GM21360 (cell line): ENCODE measurements around the gene ADPRH.

Source experiments
- ATAC-seq: cut with Tn5 transposase; IDR thresholded peaks from one replicate; pipeline ENCODE4 v1.9.1; 2021; ENCODE audit warnings: mild to moderate bottlenecking, moderate library complexity; ENCODE audit not compliant: unreplicated experiment

ADPRH gene

DNA sequence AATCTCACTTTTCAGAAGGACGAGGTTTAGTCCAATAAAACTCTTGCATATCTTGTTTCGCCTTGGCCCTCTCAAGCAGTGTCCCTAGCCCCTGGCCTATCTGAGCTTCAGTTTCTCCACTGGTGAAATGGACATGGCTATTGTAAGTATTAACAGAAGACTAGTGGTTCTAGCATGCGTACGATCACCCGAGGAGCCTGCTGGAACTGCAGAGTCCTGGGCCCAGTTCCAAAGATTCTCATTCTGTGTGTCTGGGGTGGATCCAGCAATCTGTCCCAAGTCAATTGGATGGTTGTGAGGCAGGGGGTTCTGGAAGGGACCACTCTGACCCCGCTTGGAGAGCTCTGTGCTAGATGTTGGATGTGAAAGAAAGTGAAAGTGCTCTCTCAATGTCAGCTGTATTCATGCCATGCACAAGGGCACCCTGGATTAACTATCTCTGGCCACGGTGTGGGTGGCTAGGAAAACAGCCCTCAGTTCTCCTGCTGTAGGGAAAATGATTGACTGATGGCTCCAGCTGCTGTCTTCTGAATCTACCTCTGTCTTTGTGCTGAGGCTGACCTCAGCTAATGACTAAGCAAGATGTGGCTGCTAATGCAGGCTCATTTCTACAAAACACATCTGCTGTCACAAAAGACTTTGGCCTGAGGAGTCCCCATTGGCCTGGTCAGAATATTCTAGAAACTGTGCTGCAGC is 16.5 kb downstream of the ADPRH start:
- ATAC-seq: no peak

DNA sequence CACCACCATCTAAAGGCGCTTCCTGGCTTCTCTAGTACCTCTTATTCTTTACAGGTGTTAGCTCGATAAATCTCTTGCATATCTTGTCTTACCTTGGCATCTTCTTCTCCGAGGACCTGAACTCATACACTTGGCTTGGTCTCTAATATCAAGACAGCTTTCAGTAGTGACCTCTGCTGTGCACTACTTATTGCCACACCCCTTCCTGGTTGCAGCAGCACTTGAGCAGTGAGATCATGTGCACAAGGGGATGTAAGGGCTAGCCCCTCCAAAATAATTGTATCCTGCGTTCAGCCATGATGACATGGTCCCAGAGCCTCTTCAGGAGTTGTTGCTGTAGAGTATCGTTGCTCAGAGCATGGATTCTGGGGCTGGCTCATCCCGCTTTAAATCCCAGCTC is 17.1 kb downstream of the ADPRH start:
- ATAC-seq: no peak

DNA sequence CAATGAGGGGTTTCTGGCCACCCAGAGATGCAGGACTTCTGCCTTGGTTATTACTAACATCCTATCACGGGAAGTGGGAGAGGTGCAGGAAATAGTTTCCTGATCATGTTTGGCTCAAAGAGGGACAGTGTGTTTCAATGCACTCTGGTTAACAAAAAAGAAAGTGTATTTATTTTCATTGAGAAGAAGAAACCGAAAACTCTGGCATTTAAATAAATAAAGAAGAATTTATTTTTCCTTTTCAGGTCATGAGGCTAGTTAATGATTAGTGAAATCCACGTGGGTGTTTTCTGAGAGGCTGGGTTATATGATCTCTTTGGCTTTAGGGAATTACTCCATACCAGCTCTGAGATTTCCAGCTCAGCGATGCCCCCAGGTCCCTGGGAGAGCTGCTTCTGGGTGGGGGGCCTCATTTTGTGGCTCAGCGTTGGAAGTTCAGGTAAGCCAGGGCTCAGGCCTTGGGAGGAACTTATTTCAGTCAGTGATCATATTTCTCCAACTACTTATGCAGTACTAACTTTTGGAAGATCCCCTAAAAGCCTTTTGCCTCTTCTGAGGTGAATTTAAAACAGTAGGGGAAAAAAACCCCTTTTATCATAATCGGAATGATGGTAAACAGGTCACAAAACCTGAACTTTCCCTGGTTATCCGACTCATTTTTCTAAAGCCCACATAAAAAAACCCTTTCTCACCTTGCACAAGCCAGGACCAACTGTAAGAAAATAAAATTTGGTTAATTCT is 18.4 kb downstream of the ADPRH start, which contains the start of gene PLA1A:
TSS of gene PLA1A (plus strand) at position 338 of the 741 bp plus-strand sequence. CDS start at position 367, 29 bp downstream.
- no peak for ATAC-seq

DNA sequence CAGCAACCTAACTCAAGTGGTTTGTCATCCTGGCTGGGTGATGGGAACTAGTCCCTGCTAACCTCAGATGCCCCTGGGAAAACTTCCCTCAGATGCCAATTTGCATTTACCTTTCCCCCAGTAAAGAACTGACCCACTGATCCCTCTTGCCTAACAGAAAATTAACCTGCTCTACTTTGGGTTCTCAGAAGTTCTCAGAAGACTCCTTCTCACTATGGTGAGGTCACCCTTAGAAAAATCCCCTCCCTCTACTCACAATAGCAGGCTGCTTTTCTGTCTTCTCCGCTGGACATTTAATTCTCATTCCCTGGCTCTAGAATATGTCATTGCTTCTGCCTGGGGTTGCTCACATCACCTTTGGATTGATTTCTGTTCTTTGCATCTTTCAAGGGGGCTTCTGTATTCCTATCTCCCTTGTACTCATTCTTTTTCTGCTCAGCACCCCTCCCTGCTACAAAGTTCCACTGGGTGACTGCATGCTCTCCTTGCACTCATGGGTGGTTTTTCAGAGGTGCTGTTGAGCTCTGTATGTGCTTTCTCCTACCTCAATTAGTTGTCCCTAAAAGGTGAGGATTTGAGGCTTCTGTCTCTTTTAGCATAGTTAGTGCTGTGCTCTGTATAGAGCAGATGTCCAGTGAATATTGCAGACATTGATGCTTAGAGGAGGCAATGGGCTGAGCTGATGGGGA is 19.3 kb downstream of the ADPRH start:
- peak; percentile 42 for ATAC-seq

DNA sequence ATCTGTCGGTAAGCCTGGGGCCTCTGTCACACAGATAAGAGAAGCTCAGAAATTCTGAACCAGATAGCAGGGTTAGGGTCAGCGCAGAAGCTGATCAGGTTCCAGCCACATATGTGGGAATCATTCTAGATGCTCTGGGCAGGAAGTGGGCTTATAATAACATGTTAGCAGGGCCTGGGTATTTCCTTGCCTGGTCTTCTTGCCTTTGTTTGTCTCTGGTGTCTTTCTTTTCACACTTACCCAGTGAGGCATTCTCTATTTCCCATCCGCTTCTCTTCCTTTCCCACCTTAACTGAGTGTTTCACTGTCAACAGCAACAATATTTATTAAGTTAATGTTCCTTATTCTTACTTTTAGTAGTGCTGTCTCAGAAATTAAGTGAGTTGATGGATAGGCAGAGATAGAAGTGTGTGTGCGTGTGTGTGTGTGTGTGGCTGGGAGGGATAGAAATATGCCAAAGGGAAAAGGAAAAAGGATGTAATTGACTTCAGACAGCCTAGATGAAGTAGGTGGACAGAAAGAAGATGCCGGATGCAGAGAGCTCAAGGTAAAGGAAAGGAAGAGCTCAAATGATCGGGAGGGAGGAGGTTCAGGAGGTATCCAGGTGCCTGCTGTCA is 20.4 kb downstream of the ADPRH start:
- no peak for ATAC-seq

DNA sequence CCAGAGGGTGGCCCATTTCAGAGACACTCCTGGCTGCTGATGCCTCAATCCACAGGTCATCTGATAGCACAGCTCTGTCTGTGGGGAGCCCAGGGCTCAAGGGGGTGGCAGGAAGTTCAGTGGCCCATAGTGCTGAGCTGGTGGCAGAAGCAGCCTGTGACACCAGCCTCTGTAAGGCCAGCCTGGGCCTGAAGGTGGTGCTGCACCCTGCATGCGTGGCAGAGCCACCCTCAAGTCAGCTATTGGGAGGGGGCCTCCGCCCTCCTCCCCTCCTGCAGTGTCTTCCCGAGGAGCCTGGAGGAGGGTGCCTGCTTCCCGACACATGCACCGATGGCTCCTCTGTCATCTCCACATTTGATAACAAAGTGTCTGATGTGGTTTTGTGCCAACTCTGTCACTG is 21.4 kb downstream of the ADPRH start:
- peak; percentile 68 for ATAC-seq

DNA sequence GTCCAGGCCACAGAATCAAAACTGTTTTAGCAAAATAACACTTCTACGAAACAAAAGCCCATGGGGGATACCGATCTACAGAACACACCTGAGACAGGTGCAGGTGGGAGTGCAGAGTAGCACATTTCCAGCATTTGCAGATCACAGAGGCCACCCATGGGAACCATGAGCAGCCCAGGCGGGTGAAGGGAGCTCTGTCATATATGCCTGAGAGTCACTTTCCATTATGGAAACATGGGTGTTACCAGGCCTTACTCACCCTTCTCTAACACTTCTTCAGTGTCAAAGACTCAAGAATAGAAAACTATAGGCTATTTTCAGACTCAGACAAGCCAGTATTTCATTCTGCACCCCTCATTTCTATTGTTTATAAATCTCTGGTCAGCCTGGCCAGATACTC is 21.9 kb downstream of the ADPRH start:
- peak; percentile 15 for ATAC-seq

DNA sequence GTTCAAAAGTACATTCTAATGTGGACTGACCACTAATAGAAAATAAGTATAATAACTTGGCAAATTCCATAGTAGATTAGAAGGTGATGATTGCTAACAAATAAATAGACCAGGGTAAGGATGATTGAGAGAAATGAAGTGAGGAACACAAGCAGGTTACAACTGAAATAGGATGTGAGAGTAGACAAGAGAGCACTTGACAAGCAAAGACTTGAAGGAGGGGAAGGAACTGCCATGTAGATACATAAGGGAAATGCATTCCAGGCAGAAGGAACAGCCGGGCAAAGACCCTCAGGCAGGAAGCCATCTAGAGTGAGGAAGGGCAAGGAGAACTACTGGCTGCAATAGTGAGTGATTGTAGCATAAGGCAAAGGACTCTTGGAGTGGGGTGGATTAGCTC is 23.4 kb downstream of the ADPRH start:
- ATAC-seq: no peak

DNA sequence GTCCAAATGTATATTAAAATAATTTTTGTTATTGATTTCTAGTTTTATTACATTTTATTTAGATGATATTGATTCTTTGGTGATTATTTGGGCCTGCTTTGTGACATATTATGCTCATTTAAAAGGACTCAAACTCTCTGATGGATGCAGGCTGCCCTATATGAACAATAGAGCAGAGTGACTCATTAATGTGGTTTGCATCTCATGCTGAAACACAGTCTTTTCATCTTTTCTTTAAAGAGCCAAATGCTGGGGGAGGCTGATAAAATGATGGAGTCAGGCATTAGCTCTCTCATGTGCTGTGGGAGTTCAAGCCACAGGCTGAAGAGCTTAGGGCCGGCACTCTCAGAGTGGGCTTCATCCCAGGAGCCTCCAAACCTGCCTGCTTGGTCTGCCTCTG is 25.6 kb downstream of the ADPRH start:
- no peak for ATAC-seq

DNA sequence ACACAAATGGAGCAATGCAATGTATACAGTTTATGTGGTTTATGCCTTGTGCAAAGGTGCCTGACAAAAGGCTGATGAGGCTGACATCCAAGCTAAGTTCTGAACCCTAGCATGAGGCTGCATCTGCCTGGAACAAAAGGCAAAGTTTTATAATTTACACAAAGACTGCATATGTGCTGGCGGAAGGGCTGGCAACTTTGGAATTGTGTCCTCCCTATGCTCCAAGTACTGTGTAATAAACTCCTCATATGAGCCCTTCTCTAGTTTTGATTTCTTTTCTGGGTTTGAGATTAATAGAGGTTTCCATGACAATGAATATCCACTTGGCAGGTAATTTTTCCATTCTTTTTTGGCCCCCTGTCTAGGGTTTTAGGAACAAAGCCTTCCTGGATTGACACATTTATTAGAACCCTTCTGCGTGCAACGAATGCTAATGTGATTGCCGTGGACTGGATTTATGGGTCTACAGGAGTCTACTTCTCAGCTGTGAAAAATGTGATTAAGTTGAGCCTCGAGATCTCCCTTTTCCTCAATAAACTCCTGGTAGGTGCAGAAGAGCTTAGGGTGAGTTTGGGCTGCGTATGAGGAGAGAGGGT is 29.2 kb downstream of the ADPRH start:
- ATAC-seq: no peak

DNA sequence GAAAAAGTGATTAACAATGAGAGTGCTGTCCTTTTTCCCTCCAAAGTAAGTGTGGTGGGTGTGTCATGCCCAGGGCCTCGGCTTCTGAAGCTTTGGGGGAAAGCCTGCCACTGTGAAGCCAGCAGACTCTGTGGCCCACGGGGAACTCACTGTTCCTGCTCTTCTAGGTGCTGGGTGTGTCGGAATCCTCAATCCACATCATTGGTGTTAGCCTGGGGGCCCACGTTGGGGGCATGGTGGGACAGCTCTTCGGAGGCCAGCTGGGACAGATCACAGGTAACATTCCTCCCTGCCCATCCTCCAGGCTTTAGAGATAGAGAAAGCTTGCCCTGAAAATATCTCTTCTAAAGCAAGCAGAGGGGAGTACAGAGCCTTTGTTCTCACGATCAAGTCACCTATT is 30.0 kb downstream of the ADPRH start:
- ATAC-seq: no peak

DNA sequence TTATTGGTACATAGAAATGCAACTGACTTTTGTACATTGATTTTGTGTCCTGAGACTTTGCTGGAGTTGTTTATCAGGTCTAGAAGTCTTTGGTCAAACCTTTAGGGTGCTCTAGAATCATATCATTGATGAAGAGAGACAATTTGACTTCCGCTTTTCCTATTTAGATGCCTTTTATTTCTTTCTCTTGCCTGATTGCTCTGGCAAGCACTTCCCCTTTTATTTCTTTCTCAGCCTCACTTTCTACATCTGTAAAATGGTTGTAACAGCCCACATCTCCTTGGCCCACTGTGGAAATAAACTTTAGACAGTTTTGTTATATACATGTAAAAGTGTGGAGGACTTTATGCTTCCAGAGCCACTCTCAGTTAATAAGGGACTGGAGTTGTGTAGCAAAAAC is 32.4 kb downstream of the ADPRH start:
- no peak for ATAC-seq

DNA sequence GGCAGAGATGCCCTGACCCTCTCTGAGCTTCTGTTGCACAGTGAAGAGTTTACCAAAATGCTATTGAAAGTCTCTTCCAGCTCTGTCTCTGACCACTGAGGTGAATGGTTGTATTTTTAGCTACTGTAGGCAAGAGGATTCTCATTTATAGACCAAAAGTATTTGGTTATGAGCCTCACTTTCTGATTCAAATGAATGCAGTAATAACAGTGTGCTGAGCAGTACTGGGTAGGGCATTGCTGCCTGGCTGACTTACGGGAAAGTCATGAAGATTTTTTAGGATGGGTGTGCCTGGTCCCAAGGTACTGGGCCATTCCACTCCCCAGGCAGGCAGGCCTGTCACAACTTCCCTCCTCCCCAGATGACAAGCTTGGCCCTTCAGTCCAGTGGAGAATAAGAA is 33.9 kb downstream of the ADPRH start:
- no peak for ATAC-seq

DNA sequence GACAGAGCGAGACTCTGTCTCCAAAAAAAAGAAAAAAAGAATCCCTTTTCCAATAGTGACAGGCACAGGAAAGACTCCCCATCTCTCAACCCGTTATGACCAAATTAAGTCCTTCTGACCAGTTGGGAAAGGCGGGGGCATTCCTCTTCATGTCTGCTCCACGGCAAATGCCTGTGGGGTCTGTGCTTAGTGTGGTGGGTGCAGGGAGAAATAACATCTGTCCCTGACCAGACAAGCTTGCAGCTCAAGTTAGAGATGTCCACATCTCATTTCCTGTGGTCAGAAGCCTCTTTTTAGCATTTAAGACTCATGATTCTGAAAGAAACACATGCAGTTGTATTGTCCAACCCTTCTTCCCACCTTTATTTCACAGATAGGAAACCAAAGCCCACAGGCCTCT is 34.6 kb downstream of the ADPRH start:
- ATAC-seq: no peak

DNA sequence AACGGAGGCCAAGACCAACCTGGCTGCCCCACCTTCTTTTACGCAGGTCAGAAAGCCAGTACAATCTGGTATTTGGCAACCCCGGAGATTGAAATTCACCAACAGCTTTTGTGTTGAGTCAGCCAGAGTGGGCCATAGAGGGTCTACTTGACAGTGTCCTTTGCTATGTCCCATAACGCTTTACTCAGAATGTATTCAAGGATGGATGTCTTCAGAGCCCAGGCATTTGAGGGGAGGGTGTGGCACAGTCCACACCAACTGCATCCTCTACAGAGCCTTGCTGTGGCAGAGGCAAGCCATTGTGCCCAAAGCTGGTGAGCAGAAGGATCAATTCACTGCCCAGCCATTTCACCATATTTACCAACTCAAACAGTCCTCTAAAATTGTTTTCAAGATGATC is 36.8 kb downstream of the ADPRH start:
- ATAC-seq: no peak

DNA sequence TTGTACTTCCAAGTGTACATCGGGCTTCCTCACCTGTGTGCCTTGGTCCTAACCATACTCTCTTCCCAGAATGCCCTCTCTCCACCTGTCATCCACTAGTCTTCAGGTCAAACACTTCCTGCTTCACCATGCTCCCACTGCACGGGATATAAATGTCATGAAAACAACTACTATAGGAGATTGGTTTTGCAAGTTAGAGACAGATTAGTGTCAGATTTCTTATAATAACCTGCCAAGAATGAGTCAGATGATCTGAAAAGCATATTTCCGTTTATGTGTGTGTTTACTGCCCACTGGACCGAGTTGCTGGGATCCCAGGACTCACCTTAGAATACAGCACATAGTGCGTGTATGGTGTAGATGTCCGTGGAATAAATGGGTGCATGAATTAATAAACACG is 39.8 kb downstream of the ADPRH start:
- ATAC-seq: no peak

DNA sequence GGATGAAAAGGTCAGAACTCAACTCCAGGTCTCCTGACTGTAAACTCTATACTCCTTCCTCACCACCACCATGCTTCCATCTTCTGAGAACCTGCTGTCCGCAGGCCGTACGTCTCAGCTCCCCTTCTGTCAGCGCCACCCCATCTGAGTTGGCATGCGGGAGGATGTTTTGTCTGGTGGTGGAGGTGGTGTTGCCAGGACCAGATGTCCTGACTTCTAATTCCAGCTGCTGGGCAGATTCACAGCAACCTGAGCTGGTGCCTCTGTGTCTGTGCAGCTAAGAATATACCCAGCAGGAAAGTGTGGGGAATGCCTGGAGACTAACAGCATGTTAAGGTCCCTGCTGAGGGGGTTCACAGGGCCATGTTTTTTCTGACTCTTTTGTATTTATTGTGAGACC is 41.6 kb downstream of the ADPRH start:
- ATAC-seq: no peak

DNA sequence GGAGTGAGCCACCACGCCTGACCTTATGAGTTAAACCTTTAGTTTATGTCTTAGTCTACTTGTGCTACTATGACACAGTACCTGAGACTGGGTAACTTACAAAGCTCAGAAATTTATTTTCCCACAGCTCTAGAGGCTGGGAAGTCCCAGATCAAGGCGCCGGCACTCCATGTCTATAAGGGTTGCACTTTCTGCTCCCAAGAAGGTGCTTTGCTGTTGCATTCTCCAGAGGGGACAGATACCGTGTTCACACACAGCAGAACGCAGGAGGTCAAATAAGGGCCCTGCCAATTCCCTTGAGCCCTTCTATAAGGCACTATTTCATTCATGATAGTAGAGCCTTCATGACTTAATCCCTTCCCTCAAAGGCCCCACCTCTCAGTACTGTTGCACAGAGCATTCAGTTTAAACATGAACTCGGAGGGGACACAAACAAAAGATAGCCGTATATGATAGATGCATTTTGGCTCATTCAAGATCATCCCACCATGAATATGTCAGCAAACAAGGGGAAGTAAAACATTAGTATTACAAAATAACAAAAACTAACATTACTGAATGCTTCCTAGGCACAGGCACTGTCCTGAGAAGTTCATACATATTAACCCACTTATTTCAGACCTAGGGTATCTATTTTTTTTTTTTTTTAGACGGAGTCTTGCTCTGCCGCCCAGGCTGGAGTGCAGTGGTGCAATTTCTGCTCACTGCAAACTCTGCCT is 44.9 kb downstream of the ADPRH start:
- ATAC-seq: no peak

DNA sequence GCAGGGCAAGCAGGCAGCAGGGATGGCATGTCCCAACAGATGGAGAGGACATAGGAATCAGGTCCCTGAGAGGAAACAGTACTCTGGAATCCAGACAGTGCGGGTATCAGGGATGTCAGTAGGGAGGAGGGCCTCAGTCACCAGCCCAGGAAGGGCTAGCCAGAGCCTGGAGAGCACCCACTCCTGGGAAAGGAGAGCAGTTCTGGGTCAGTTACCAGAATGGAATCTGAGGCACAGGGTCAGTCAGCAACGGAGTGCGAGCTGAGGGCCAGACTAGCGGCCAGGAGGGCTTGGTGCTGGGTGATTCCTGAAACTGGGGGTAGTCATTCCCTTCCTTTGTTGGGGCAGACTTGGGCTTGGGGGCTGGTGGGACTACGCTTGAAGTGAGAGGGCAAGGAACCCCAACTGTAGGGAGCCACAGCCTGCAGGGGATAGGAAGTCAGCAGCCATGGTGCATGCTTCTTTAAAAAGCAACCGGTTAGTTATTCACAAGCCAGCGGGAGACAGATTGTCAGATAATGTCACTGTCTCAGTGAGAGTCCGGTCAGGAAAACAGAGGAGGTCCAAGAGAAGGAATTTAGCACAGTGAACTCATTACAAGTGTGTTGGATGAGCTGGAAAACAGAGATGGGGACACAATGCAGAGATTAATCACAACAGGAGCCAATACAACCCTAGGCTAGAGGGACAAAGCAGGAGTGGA is 46.3 kb downstream of the ADPRH start:
- no peak for ATAC-seq

DNA sequence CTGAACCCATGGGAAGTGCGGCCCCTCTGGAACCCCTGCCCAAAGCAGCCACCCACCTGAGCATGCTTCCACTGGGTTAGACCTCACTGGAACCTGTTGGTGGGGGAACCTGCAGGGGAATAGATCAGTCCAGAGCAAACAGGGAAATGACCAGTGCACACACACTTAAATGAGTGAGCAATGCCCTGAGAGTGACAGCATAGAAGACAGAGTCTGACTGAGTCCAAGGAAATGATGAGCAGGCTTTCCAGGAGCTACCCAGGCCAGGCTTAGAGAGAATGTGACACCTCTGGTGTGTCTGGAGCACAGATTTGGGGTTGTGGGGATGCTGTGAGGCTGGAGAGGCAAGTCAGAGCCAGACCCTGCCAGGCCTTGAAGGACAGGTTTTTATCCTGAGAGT is 46.9 kb downstream of the ADPRH start:
- ATAC-seq: no peak
